CD14-positive monocyte (primary cell): ENCODE data around the gene METTL1. TPM values are rescaled to one million over a fixed set of nuclear protein-coding genes. Genes with fewer than 3 reads are reported as not detected.

ENCODE experiments used
- DNase-seq, 3 donors: peaks; one replicate each; pipeline ENCODE4 v3.0.0-alpha.2; 2011 to 2022
- H2AFZ ChIP-seq: 2 replicates; pipeline ENCODE4 v1.6.0; 2012; ENCODE audit warnings: mild to moderate bottlenecking, low read depth, low read length, inconsistent platforms; ENCODE audit not compliant: insufficient read depth, poor library complexity, severe bottlenecking
- H3K27ac ChIP-seq, 2 donors: 1 replicate in 1 of 2; 2 replicates in 1 of 2; pipeline ENCODE4 v1.5.1; 2012 to 2013; ENCODE audit warnings: low read length in 2 of 2, control low read depth in 1 of 2, inconsistent platforms in 1 of 2, low read depth in 1 of 2, mild to moderate bottlenecking in 1 of 2
- H3K27me3 ChIP-seq, 2 donors: one replicate each; pipeline versions ENCODE4 v1.6.0 to v1.6.1; 2011 to 2013; ENCODE audit warnings: low read length in 2 of 2; ENCODE audit not compliant: control insufficient read depth in 2 of 2, insufficient read depth in 2 of 2
- H3K36me3 ChIP-seq, 2 donors: replicated peaks in 1 of 2; 1 replicate in 1 of 2; 2 replicates in 1 of 2; pipeline versions ENCODE4 v1.5.1 to v1.6.1; 2012 to 2013; ENCODE audit warnings: low read length in 2 of 2, control low read depth in 1 of 2, inconsistent platforms in 1 of 2, mild to moderate bottlenecking in 1 of 2; ENCODE audit not compliant: insufficient read depth in 2 of 2, control insufficient read depth in 1 of 2
- H3K4me1 ChIP-seq, 2 donors: 1 replicate in 1 of 2; 2 replicates in 1 of 2; pipeline versions ENCODE4 v1.5.1 to v1.6.1; 2012 to 2013; ENCODE audit warnings: low read length in 2 of 2, control low read depth in 1 of 2, inconsistent platforms in 1 of 2, mild to moderate bottlenecking in 1 of 2, moderate library complexity in 1 of 2; ENCODE audit not compliant: insufficient read depth in 2 of 2, control insufficient read depth in 1 of 2
- H3K4me2 ChIP-seq: replicated peaks from 2 replicates; pipeline ENCODE3; 2012; ENCODE audit warnings: low read length, moderate library complexity, mild to moderate bottlenecking; ENCODE audit not compliant: poor library complexity, severe bottlenecking; ENCODE audit errors: extremely low read depth
- H3K4me3 ChIP-seq, 3 experiments: fragments of 200-600 bp in 1 of 3; sonication (generic) in 1 of 3; replicated peaks in 1 of 3; 1 replicate in 2 of 3; 2 replicates in 1 of 3; pipeline ENCODE4 v1.5.1; 2011 to 2013; ENCODE audit warnings: low read length in 3 of 3, mild to moderate bottlenecking in 3 of 3, control low read depth in 2 of 3, low read depth in 2 of 3, inconsistent platforms in 1 of 3, moderate library complexity in 1 of 3
- H3K79me2 ChIP-seq: 2 replicates; pipeline ENCODE4 v1.6.0; 2012; ENCODE audit warnings: mild to moderate bottlenecking, control low read depth, inconsistent platforms, low read length, moderate library complexity; ENCODE audit not compliant: insufficient read depth
- H3K9ac ChIP-seq: 2 replicates; pipeline ENCODE4 v1.6.0; 2017; ENCODE audit warnings: low read length, mild to moderate bottlenecking; ENCODE audit not compliant: insufficient read depth, poor library complexity, severe bottlenecking
- H3K9me3 ChIP-seq, 2 donors: replicated peaks in 1 of 2; 1 replicate in 1 of 2; 2 replicates in 1 of 2; pipeline versions ENCODE4 v1.5.1 to v1.6.1; 2012 to 2013; ENCODE audit warnings: low read length in 2 of 2, control low read depth in 1 of 2; ENCODE audit not compliant: control insufficient read depth in 1 of 2, insufficient read depth in 1 of 2
- H4K20me1 ChIP-seq: 2 replicates; pipeline ENCODE4 v1.6.0; 2012; ENCODE audit warnings: mild to moderate bottlenecking, low read length, control low read depth, moderate library complexity; ENCODE audit not compliant: insufficient read depth
- H3K27ac Mint-ChIP-seq, 7 donors: one replicate each; pipeline ENCODE4 v1.8.0; 2020; ENCODE audit warnings: mild to moderate bottlenecking in 7 of 7, mixed read lengths in 7 of 7, moderate library complexity in 6 of 7, inconsistent platforms in 2 of 7
- H3K27me3 Mint-ChIP-seq, 3 donors: one replicate each; pipeline ENCODE4 v1.8.0; 2021 to 2022; ENCODE audit warnings: low read depth in 3 of 3, mild to moderate bottlenecking in 3 of 3, mixed read lengths in 3 of 3, moderate library complexity in 3 of 3, inconsistent platforms in 1 of 3
- H3K36me3 Mint-ChIP-seq, 2 donors: one replicate each; pipeline ENCODE4 v1.8.0; 2020; ENCODE audit warnings: mixed read lengths in 2 of 2, inconsistent platforms in 1 of 2, mild to moderate bottlenecking in 1 of 2
- H3K4me1 Mint-ChIP-seq: one replicate; pipeline ENCODE4 v1.8.0; 2020; ENCODE audit warnings: mild to moderate bottlenecking, mixed read lengths
- H3K4me3 Mint-ChIP-seq, 2 donors: one replicate each; pipeline ENCODE4 v1.8.0; 2020; ENCODE audit warnings: mild to moderate bottlenecking in 2 of 2, mixed read lengths in 2 of 2, moderate library complexity in 1 of 2
- H3K9me3 Mint-ChIP-seq, 7 donors: one replicate each; pipeline ENCODE4 v1.8.0; 2020 to 2022; ENCODE audit warnings: mixed read lengths in 7 of 7, mild to moderate bottlenecking in 6 of 7, moderate library complexity in 6 of 7, inconsistent platforms in 2 of 7
- CTCF ChIP-seq: fragments of 200-600 bp; IDR thresholded peaks from one replicate; pipeline ENCODE4 v1.8.0; 2022; ENCODE audit warnings: antibody characterized with exemption, mild to moderate bottlenecking
- WGBS: methylation state at CpG from one replicate; pipeline ENCODE4 v1.1.5; 2013; ENCODE audit warnings: missing lambda C conversion rate; ENCODE audit not compliant: insufficient coverage; 5-methylcytosine and 5-hydroxymethylcytosine counted together
- intact Hi-C, 2 donors: fragments of 100-400 bp; cut with micrococcal nuclease; formaldehyde crosslinking; loops; one replicate each; pipeline versions ENCODE4 v1.15.0 to v1.15.1; 2023
- polyA plus RNA-seq, 3 donors: library from polyadenylated mRNA; depleted of rRNA in 1 of 3; unstranded in 2 of 3; stranded (reverse) in 1 of 3; fragments of 300-500 nt in 2 of 3; fragments of >200 nt in 1 of 3; fragmentation: Illumina TruSeq in 2 of 3; gene quantifications; 1 replicate in 2 of 3; 2 replicates in 1 of 3; pipeline ENCODE4 v1.2.3, GENCODE V29; 2012 to 2021

Gene METTL1
- polyA plus RNA-seq, 3 donors: 3.4 to 5.0 (median 3.7) TPM

- H3K4me1 ChIP-seq: peaks cover 25 to 29% of the 10 kb centered on the region in 2 donors
- H3K27me3 ChIP-seq: no peaks in the 10 kb centered on the region
- no peaks in the 10 kb centered on the region for H3K9me3 Mint-ChIP-seq
Measured at GRCh38 chr12:57737467-57738460, 34.1 kb downstream of the METTL1 start.

More at GRCh38 chr12:57737467-57738460, 34.1 kb downstream of the METTL1 start:
- TF ChIP-seq CTCF: no peak
- Mint-ChIP-seq H3K27me3 (no peaks in the 10 kb centered on the region), H3K27ac (no peak overlapping the region), H3K36me3 (peaks cover 29 to 35% of the 10 kb centered on the region in 2 donors), H3K4me3 (no peak overlapping the region), H3K4me1 (peaks cover 34% of the 10 kb centered on the region)
- peaks cover 23 to 33% of the 10 kb centered on the region in 2 donors for H3K36me3 ChIP-seq
- no peak for DNase-seq
- WGBS: 94% methylated on average over 62 of the region's 110 CpGs
- peaks cover 26% of the 10 kb centered on the region for H3K79me2 ChIP-seq
- H3K27ac ChIP-seq: no peak overlapping the region
- H3K9ac ChIP-seq: no peak overlapping the region
- H3K4me3 ChIP-seq: no peak overlapping the region
- intact Hi-C loops: no loop called here
- H3K9me3 ChIP-seq: no peaks in the 10 kb centered on the region
- H3K4me2 ChIP-seq: no peak overlapping the region
- no peaks in the 10 kb centered on the region for H4K20me1 ChIP-seq
- H2AFZ ChIP-seq: no peak overlapping the region
